Transverse colon (tissue), 4 donors: ENCODE measurements around the gene PTPRS. TPM values are rescaled to one million over a fixed set of nuclear protein-coding genes. Genes with fewer than 3 reads are reported as not detected.

ENCODE experiments used
- DNase-seq: peaks from one replicate; pipeline ENCODE4 v3.0.0-alpha.2; 2019
- H3K27ac ChIP-seq, 4 donors: fragments of 200-600 bp; sonication (generic); 2 replicates each; pipeline ENCODE4 v1.5.1; 2016 to 2018; ENCODE audit warnings: inconsistent platforms in 4 of 4
- H3K27me3 ChIP-seq: fragments of 200-600 bp; sonication (generic); 2 replicates; pipeline ENCODE4 v1.5.1; 2017; ENCODE audit warnings: inconsistent platforms
- H3K36me3 ChIP-seq, 4 donors: fragments of 200-600 bp; sonication (generic); 2 replicates each; pipeline ENCODE4 v1.5.1; 2017 to 2019; ENCODE audit warnings: inconsistent platforms in 4 of 4
- H3K4me1 ChIP-seq, 4 donors: fragments of 200-600 bp; sonication (generic); 2 replicates each; pipeline ENCODE4 v1.5.1; 2017 to 2020; ENCODE audit warnings: inconsistent platforms in 4 of 4
- H3K4me3 ChIP-seq, 4 donors: fragments of 200-600 bp; sonication (generic); 1 replicate in 1 of 4; 2 replicates in 3 of 4; pipeline versions ENCODE4 v1.5.1 to v1.6.1; 2017 to 2019; ENCODE audit warnings: inconsistent platforms in 4 of 4
- H3K9me3 ChIP-seq, 2 donors: fragments of 200-600 bp; sonication (generic); 2 replicates each; pipeline ENCODE4 v1.5.1; 2017 to 2019; ENCODE audit warnings: inconsistent platforms in 2 of 2
- CTCF ChIP-seq, 5 experiments: fragments of 200-600 bp in 3 of 5; fragments of 450-650 bp in 2 of 5; sonication (generic) in 3 of 5; IDR thresholded peaks; 1 replicate in 2 of 5; 2 replicates in 3 of 5; pipeline ENCODE4 v1.5.1; 2016 to 2017; ENCODE audit warnings: antibody characterized with exemption in 5 of 5, inconsistent platforms in 3 of 5, mild to moderate bottlenecking in 2 of 5, moderate library complexity in 1 of 5
- EP300 ChIP-seq: sonication (generic); formaldehyde crosslinking; IDR thresholded peaks from one replicate; pipeline ENCODE4 v1.6.1; 2017; ENCODE audit warnings: antibody characterized with exemption, low read depth
- POLR2A ChIP-seq: fragments of 450-650 bp; IDR thresholded peaks from one replicate; pipeline ENCODE4 v1.6.1; 2016; ENCODE audit warnings: antibody characterized with exemption, mild to moderate bottlenecking, moderate library complexity
- POLR2AphosphoS5 ChIP-seq, 3 donors: sonication (generic); formaldehyde crosslinking; IDR thresholded peaks; one replicate each; pipeline ENCODE4 v1.6.1; 2016; ENCODE audit warnings: antibody characterized with exemption in 3 of 3
- WGBS, 2 donors: methylation state at CpG; one replicate each; pipeline ENCODE4 v1.1.5; 2018; ENCODE audit warnings: low coverage in 1 of 2; 5-methylcytosine and 5-hydroxymethylcytosine counted together
- in situ Hi-C, 4 donors: fragments of 200-750 bp; cut with MboI; loops; one replicate each; pipeline versions ENCODE4 v1.15.0 to v1.15.1; 2017; ENCODE audit warnings: low sequenced_read_pairs in 3 of 4, low pct_ligation_motif_present in 1 of 4, low pct_unique_long_range_greater_than_20kb in 1 of 4
- intact Hi-C: fragments of 100-400 bp; cut with DNase I; formaldehyde crosslinking; loops from one replicate; pipeline ENCODE4 v1.15.1; 2023; ENCODE audit warnings: low total_unique reads
- total RNA-seq, 4 donors: library from RNA; depleted of rRNA; stranded (reverse); fragments of >200 nt; gene quantifications; one replicate each; pipeline ENCODE4 v1.1.0, GENCODE V29; 2016

PTPRS gene
- total RNA-seq, 4 donors from 2014 or later, result 38.3 to 91.5 (median 58.5) TPM

- Histone ChIP-seq H3K4me1 (no peaks in the 10 kb centered on the region), H3K9me3 (no peaks in the 10 kb centered on the region), H3K36me3 (no peaks in the 10 kb centered on the region), H3K4me3 (no peak overlapping the region), H3K27ac (no peak overlapping the region), H3K27me3 (no peaks in the 10 kb centered on the region)
- in situ Hi-C loops, result no loop called here
- no peak for TF ChIP-seq POLR2A
- no peak for TF ChIP-seq POLR2AphosphoS5 (IDR thresholded peaks at IDR 0.05)
- TF ChIP-seq EP300, result no peak
- no peak for TF ChIP-seq CTCF (IDR thresholded peaks at IDR 0.05)
- WGBS, 2 donors, result 53 to 80% methylated on average over 2 to 7 of the region's 7 CpGs
- intact Hi-C loops, result no loop called here
- DNase-seq, result no peak
Measured at GRCh38 chr19:5314012-5314906, 26.4 kb downstream of the PTPRS start.

- no peak overlapping the region for H3K4me3 ChIP-seq
- in situ Hi-C loops (no loop called here), intact Hi-C loops (no loop called here)
- no peaks in the 10 kb centered on the region for H3K9me3 ChIP-seq
- H3K27ac ChIP-seq, result no peak overlapping the region
- no peaks in the 10 kb centered on the region for H3K27me3 ChIP-seq
- peaks cover 0 to 7% (median 0%) of the 10 kb centered on the region in 4 donors for H3K4me1 ChIP-seq
- WGBS, 2 donors, result 23% methylated on average over 17 of the region's 17 CpGs; no CpG with 5 or more reads in 1 of the 2 donors
- H3K36me3 ChIP-seq, result no peaks in the 10 kb centered on the region
- no peak for DNase-seq
- TF ChIP-seq POLR2AphosphoS5 (IDR thresholded peaks at IDR 0.05) (no peak), CTCF (IDR thresholded peaks at IDR 0.05) (no peak), POLR2A (no peak), EP300 (no peak)
Measured at GRCh38 chr19:5313307-5313706, 27.3 kb downstream of the PTPRS start.

- Histone ChIP-seq H3K9me3 (no peaks in the 10 kb centered on the region), H3K4me3 (no peak overlapping the region), H3K36me3 (no peaks in the 10 kb centered on the region), H3K27me3 (no peaks in the 10 kb centered on the region), H3K27ac (no peak overlapping the region), H3K4me1 (peaks cover 0 to 9% (median 0%) of the 10 kb centered on the region in 4 donors)
- intact Hi-C loops, result no loop called here
- in situ Hi-C loops, result no loop called here
- WGBS, 2 donors, result 92 to 93% methylated on average over 8 of the region's 8 CpGs
- no peak for TF ChIP-seq EP300
- DNase-seq, result no peak
Measured at GRCh38 chr19:5312058-5312457, 28.6 kb downstream of the PTPRS start.

- no peak for DNase-seq
- H3K9me3 ChIP-seq, result no peaks in the 10 kb centered on the region
- no peak overlapping the region for H3K4me3 ChIP-seq
- 42 to 50% methylated on average over 9 to 17 of the region's 17 CpGs for WGBS, 2 donors
- TF ChIP-seq EP300, result no peak
- TF ChIP-seq CTCF (IDR thresholded peaks at IDR 0.05), result no peak
- no peak for TF ChIP-seq POLR2A
- TF ChIP-seq POLR2AphosphoS5 (IDR thresholded peaks at IDR 0.05), result no peak
- in situ Hi-C loops (no loop called here), intact Hi-C loops (no loop called here)
- H3K27ac ChIP-seq, result peak overlapping the region in 3 of 4 donors; percentile 52 to 86 (median 76)
- no peaks in the 10 kb centered on the region for H3K27me3 ChIP-seq
- peaks cover 0 to 9% (median 0%) of the 10 kb centered on the region in 4 donors for H3K4me1 ChIP-seq
- H3K36me3 ChIP-seq, result no peaks in the 10 kb centered on the region
Measured at GRCh38 chr19:5309438-5310204, 31.0 kb downstream of the PTPRS start.
